C4-2B (cell line): ENCODE data around the gene PRDX4.

Experiments used
- CTCF ChIP-seq: fragments of 450-650 bp; conservative IDR thresholded peaks from 2 replicates; pipeline ENCODE4 v1.5.1; 2017; ENCODE audit warnings: mild to moderate bottlenecking
- ZFX ChIP-seq: fragments of 450-650 bp; IDR thresholded peaks from 2 replicates; pipeline ENCODE4 v1.6.1; 2017

- no peak for TF ChIP-seq CTCF
- TF ChIP-seq ZFX: no peak
Observed at GRCh38 chrX:23726191-23726590, 58.9 kb downstream of the PRDX4 start.
